22Rv1 (cell line): ENCODE measurements around the gene IFT88.

Experiments used
- CTCF ChIP-seq: fragments of 450-650 bp; IDR thresholded peaks from 2 replicates; pipeline ENCODE4 v1.5.1; 2017; ENCODE audit warnings: mild to moderate bottlenecking
- ZFX ChIP-seq: fragments of 450-650 bp; IDR thresholded peaks from 2 replicates; pipeline ENCODE4 v1.6.1; 2017; ENCODE audit warnings: antibody characterized with exemption, borderline replicate concordance

GRCh38 chr13:20567881-20568528, 1.0 kb downstream of the IFT88 start:
- no peak for TF ChIP-seq ZFX
- TF ChIP-seq CTCF = no peak
